GM18519 (cell line): ENCODE results near the gene EYS.
"Not testable (repeated sequence)": the region's sequence is repeated elsewhere in the genome, so short reads cannot be mapped to it uniquely, and the experiment has no call there.

Experiments
- ATAC-seq: cut with Tn5 transposase; IDR thresholded peaks from one replicate; pipeline ENCODE4 v1.9.1; 2021; ENCODE audit warnings: mild to moderate bottlenecking, moderate library complexity; ENCODE audit not compliant: unreplicated experiment, low FRiP score

EYS gene

GRCh38 chr6:65113581-65113980 is 593.4 kb downstream of the EYS start:
- no peak for ATAC-seq

- ATAC-seq: no peak
Measured at GRCh38 chr6:65112435-65112834, 594.6 kb downstream of the EYS start.

DNA sequence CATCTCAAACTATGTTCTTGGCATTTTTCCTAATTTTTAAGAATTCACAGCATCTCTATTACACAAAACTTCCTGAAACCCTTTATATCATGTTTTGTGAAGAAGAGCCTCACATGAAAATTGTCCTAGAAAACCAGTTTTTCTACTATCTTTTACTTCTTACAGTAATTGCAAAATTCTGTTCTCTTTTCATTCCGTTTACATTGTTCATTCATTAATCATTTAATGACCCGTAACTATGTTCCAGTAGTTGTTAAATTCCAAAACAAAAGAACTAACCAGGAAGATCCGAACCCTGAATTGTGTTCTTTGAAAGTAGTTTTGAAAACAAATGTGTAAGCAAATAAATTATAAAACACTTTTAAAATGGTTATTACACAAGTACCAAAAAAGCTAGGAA is 597.0 kb downstream of the EYS start:
- no peak for ATAC-seq

DNA sequence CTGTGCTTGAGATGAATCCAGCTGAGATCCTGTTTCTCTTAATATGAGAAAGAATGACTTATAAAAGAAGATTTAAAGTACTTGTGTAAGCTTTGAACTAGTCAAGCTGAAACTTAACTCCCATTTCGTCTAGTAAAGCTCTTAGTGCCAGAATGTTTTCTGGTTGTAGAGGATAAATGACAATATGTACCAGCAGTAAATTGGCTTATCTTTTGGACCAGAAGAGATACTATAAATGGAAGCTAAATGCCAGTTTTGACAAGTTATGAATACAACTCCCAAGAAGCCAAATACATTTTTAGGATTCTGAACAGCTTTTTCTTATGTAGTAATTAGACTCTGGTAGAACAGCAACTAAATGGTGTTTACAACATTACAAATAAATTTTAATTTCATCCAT is 608.7 kb downstream of the EYS start:
- ATAC-seq: no peak

DNA sequence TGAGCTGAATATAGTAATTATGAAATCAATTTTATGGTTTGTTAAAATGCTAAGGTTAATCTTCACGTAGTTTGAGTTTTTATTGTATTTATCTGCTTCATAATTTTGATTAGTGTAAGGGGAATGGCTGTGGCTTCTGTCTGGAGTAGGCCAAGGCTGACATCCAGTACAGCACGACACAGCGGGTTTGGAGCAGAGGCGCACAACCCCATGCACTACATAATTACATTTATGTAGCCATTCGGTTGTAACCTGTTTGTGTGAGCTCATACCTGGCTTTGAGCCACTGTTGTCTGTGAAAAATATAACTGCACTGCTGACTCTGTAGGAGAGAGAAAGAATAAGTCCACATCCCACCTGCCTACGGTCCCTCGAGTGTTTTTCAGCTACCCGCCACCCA is 615.5 kb downstream of the EYS start:
- ATAC-seq: no peak

DNA sequence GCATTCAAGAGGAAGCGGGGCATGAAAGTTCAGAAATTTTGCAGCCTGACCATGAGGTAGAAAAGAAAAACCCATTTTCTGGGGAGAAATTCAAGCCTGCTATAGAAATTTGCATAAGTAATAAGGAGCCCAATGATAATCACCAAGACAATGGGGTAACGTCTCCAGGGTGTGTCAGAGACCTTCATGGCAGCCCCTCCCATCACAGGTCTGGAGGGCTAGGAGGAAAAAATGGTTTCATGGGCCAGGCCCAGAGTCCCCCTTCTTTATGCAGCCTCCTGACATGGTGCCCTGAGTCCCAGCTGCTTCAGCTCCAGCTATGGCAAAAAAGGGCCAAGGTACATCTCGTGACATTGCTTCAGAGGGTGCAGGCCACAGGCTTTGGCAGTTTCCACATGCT is 618.5 kb downstream of the EYS start:
- no peak for ATAC-seq

DNA sequence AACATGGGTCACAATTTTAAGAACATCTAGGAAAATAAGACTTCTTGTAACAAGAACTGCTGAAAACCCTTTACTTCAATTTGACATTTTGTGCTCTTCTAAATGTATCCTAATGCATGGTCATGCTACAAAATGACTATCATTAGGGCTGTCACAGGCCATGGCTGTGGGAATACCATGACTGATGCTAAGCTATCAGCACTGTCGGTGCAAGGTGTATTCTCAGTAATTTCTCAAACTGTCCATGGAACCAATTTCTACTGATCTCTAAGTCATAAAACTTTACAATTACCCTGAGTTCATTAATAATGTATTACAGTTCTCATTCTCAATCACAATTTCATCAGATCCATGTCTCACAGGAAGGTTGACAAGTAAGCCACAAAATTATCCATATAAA is 625.3 kb downstream of the EYS start:
- ATAC-seq: no peak

- ATAC-seq: no peak
Measured at GRCh38 chr6:65075705-65076230, 631.3 kb downstream of the EYS start.

DNA sequence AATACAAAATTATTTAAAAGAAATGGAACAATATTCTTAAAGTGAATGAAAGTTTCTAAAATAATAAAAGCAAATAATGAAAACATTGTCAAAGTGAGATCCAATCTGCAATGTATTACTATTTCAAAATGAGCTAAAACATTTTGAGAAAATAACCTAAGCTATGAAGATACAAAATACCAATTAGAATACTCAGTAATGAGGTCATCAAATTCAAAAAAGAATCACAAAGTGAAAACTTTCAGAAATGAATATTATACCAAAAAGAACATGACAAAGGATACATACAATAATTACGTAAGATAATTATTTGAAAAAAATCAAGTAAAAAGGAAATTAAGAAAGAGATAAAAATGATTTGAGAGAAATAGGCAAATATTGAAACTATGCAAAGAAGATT is 634.5 kb downstream of the EYS start:
- no peak for ATAC-seq

- ATAC-seq: no peak
Measured at GRCh38 chr6:65071480-65071879, 635.5 kb downstream of the EYS start.

- no peak for ATAC-seq
Measured at GRCh38 chr6:65064844-65065243, 642.2 kb downstream of the EYS start.

DNA sequence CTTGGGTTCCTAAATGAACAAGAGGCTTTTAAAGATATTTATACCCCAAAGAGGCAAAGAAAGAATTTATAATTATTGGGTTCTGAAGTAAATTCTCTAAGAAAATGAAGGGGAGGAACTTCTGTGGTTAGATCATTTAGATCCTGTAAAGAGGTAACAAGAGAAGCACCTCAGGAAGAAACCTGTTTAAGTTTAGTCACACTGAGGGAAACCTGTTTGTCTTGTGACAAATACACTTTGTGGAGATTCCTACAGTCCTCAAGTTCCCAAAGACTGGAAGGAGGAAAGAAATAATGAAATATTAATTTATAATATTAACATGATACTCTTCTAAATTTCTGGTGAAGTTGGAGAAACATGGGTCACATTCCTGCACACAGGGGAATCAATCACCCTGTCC is 647.5 kb downstream of the EYS start:
- no peak for ATAC-seq

DNA sequence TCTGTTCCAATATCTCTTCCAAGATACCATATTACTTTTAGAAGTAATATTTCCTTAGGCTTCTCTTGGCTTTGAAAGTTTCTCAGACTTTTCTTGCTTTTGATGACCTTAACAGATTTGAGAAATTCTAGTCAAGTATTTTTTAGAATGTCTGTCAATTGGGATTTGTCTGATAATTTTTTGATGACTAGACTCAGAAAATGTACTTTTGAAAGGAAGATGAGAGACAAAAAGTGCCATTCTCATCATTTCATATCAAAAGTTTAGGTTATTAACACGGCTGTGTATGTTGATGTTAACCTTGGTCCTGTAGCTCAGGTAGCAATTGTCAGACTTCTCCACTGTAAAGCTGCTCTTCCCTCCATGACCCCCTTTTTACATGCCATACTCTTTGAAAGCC is 651.5 kb downstream of the EYS start:
- ATAC-seq: no peak

DNA sequence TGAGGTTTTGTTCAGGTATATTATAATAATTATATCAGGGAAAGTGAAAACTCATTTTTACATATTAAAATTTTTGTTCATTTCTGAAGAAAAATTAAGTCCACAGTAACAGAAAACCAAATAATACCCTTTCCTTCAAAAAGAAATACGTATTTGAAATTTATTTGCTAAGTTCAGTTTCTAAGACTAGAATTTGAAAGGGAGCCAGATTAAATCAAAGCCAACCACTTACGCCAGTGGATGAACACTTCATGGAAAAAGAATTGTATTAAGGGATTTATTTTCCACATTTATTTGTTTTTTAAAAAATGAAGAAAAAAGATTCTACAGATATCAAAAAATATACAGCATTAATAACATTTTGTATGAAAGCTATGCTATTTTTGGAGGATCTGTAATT is 654.4 kb downstream of the EYS start:
- ATAC-seq: no peak

DNA sequence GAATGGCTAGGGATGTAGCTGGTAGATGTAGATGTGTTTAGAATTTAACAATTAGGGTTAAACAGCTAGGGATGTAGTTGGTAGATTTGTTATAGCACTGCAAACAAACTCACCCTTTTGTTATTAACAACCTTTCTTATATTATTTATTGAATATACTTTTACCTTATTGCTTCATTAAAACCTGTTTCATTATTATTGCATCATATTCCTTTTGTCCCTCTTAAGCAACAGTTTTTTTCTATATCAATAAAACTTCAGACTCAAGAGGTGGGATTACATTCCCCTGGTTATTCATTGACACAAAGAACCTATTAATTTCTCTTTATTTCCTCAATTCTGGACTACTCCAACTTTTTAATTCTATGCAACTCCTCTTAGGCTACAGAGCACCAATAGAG is 661.2 kb downstream of the EYS start:
- no peak for ATAC-seq

- no peak for ATAC-seq
Measured at GRCh38 chr6:65014006-65014405, 693.0 kb downstream of the EYS start.

DNA sequence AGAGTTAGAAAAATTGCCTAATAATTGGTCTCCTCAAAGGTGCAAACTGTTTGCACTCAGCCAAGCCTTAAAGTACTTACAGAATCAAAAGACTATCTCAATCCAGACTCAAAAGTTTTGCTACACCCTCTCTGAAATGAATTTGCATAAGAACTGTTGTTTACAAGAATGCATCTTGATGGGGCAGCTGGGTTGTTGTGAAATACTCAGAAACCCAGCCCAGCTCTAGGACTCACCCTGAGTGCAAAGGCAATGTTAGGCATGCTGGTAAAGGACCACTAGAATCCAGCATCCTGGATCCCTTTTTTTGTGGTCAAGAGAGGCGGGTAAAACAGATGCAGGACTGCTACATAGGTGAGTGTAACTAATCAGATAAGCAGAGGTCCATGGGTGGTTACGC is 700.2 kb downstream of the EYS start:
- ATAC-seq: no peak

- ATAC-seq: no peak
Measured at GRCh38 chr6:65004283-65004682, 702.7 kb downstream of the EYS start.

DNA sequence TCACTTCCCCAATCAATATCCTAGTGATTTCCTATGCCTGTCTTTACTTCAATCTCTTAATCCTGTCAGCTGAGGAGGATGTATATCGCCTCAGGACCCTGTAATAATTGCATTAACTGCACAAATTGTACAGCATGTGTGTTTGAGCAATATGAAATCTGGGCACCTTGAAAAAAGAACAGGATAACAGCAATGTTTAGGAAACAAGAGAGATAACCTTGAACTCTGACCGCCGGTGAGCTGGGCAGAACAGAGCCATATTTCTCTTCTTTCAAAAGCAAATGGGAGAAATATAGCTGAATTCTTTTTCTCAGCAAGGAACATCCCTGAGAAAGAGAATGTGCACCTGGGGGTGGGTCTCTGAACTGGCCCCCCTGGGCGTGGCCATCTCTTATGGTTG is 704.1 kb downstream of the EYS start:
- not testable (repeated sequence) for ATAC-seq

DNA sequence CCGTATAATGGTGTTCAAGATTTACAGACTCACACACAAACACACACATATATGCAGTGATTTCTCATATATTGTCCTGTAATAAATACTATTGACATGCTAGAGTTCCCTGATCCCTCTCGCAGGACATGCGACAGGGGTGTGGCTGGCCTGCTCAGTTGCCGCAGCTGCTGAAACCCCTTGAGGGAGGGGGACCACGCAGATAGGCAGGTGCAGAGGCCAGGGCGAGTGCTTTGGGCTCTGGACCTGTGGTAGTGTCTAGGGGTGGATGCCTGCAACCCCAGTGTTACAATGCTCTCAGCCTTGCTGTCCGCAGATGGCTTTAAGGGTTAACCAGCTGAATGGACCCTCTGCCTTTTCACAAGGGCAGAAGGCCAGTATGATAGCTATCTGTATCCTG is 706.2 kb downstream of the EYS start:
- no peak for ATAC-seq

DNA sequence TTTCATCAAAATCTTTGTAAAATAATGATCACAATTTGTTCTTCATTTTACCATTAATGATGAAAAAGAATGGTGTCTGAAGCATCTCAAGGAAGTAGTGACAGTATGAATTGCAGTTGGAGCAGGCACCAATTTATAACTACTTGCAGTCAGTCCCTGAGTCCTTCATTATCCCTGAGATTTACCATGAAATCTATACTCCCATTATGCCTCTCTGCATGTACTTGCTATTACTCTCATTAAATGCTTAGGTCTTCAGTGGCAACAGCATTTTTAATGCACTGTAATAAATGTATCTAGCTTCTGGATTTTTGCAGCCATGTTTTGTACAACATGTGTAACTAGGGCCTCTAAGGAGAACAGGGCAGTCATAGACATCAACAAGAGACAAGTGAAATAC is 708.8 kb downstream of the EYS start:
- ATAC-seq: no peak

GRCh38 chr6:64996301-64996700 is 710.7 kb downstream of the EYS start:
- ATAC-seq: no peak

DNA sequence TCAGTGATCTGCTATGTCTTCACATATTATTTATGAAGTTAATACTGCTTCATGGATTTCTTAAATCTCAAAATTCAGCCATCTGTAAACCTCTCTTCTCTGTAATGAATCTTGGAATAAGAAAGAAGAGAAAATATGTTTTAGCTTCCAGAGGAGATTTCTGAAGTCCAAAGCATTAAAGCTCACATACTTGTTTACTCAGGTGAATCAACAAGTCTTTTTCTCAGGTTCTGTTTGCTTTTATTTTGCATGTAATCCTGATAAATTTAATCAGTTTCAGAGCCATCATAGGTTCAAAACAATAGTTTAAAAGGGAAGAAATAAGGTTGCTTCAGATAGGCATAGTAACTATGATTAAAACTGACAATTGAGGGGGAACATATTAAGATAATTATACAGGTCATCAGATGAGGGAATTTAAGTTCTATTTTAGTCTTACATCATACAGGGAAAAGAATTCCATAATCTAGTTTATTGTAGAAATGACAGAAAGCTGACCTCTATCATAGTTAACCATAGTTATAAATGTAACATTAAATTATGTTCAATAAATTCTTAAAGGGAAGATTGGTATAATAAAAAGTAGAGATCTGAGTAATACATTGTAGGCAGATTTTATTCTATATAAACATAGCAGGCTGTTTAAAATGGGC is 716.2 kb downstream of the EYS start:
- ATAC-seq: no peak
